Mammary microvascular endothelial cell (primary cell): ENCODE measurements around the gene C11orf86. TPM values are rescaled to one million over a fixed set of nuclear protein-coding genes. Genes with fewer than 3 reads are reported as not detected.

Experiments
- total RNA-seq: library from RNA; depleted of rRNA; stranded (reverse); fragments of >200 nt; gene quantifications from 2 replicates; pipeline ENCODE4 v1.2.3, GENCODE V29; 2015

The C11orf86 gene
- not detected in 2 replicates for total RNA-seq

GRCh38 chr11:66974724-66975404, at the start of gene C11orf86:
TSS of gene C11orf86 (plus strand) at chr11:66975304. CDS start at chr11:66975363, 59 bp downstream.

GRCh38 chr11:66958232-66958955, 16.7 kb upstream of the C11orf86 start, which contains the start of gene PC:
TSS of gene PC (minus strand) at chr11:66958383. CDS start at chr11:66872159, 86,224 bp downstream.

GRCh38 chr11:67022961-67023956, 48.2 kb downstream of the C11orf86 start, which contains the start of gene SYT12:
TSS of gene SYT12 (plus strand) at chr11:67023134. CDS start at chr11:67030145, 7,011 bp downstream.

Other genes with a start within 250 kb of the C11orf86 start
- gene SPTBN2, start 246.1 kb upstream of the C11orf86 start, total RNA-seq: 6.3 and 21.5 TPM in 2 replicates
- gene RCE1, start 131.9 kb upstream of the C11orf86 start, total RNA-seq: 19.3 and 26.4 TPM in 2 replicates
- gene LRFN4, start 118.2 kb upstream of the C11orf86 start, total RNA-seq: 34.3 and 40.2 TPM in 2 replicates
- gene PC, start 16.9 kb upstream of the C11orf86 start, total RNA-seq: 10.2 and 11.1 TPM in 2 replicates
- gene SYT12, start 47.8 kb downstream of the C11orf86 start, total RNA-seq: not detected in 2 replicates
- gene RHOD, start 81.5 kb downstream of the C11orf86 start, total RNA-seq: 16.4 and 26.0 TPM in 2 replicates
- gene KDM2A, start 144.0 kb downstream of the C11orf86 start, total RNA-seq: 28.8 and 28.9 TPM in 2 replicates